ENCODE data around the gene PISD.
"Not testable (repeated sequence)": the region's sequence is repeated elsewhere in the genome, so short reads cannot be mapped to it uniquely, and the experiment has no call there.

The PISD gene

DNA sequence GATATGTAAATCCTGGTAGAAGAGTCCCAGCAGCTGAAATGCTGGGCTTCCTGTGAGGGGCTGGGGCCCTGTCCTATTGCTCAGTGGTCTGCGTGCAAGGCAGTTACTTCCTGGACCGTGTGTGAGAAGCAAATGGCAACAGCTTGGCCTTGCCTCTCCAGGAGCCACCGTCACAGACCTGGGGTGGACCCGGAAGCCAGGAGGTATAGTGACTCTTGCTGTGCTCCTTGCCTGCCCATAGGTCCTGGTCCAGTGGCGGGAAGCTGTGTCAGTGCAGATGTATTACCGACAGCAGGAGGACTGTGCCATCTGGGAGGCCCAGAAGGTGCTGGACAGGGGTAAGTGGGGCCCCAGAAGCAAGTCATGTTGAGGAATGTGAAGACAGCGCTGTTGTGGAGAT lies 54.3 kb downstream of the PISD start:
- no peak for DNase-seq (ENCODE audit: low read depth in 2 of 2)

DNA sequence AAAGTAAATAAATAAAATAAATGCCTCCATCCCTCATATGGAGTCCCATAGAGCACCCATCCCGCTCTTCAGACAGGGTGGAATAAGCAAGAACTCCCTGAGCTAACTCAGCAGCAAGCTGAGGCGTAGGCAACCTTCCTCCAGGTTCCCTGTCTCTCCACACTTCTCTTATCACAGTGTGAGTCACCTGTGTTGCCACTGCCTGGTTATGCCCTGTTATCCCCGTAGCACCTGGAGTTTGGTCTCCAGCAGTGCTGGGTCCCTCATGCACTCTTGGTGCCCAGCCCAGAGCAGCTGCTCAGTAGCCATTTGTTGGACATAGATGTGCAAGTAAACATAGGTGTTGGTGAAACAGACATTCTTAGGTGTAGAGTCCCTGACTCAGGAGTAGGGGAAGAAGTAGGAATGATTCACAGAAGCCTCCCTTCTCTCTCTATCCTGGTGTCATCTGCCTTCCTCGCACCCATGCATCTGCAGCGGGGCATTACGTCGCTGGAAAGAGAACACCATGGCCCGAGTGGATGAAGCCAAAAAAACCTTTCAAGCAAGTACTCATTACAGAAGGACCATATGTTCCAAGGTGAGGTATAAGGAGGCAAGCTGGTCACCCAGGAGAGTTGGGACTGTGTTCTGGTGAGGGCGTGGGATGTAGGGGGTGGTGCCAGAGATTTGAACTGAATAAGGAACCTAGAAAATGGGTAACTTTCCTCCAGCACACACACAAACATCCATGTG lies 56.0 kb downstream of the PISD start:
- no peak for DNase-seq (ENCODE audit: low read depth in 2 of 2)

DNA sequence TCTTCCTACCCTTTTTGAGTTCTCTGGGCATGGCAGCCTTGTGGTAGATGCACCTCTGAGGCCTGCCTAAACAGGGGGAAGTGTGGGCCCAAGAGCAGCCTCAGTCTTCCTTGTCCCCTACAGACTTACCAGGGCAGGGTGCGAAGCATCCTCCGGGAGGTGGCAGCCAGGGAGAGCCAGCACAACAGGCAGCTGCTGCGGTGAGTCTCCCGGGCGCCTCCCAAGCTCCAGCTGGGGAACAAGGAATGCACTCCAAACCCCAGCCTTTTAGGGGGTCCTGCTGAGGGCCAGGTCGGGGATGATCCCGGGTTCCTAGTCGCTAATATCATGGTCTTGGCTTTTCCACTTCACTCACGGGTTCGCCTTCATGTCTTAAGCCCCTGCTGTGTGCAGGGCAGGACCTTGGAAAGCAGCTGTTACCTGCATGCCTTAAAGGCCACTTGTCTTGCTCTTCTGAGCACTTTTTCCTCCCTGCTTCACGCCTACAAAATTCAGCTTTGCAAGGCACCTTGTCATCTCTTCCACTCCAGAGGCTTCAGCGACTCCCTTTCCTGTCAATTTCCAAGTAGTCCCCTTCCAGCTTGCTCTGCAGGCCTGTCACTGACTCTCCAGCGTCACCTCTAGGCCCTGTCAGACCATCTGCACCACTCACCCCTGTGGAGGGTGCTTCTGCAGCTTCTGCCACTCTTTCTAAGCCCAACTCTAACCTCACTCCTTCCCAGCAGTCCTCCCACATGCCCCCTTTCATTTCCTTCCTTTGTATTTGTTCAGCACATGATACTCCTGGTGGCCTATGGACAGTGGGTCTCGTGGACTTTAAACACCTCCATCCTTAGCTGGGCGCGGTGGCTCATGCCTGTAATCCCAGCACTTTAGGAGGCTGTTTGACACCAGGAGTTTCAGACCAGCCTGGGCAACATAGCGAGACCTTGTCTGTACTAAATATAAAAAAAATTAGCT lies 57.0 kb downstream of the PISD start:
- no peak for DNase-seq (ENCODE audit: low read depth in 2 of 2)

DNA sequence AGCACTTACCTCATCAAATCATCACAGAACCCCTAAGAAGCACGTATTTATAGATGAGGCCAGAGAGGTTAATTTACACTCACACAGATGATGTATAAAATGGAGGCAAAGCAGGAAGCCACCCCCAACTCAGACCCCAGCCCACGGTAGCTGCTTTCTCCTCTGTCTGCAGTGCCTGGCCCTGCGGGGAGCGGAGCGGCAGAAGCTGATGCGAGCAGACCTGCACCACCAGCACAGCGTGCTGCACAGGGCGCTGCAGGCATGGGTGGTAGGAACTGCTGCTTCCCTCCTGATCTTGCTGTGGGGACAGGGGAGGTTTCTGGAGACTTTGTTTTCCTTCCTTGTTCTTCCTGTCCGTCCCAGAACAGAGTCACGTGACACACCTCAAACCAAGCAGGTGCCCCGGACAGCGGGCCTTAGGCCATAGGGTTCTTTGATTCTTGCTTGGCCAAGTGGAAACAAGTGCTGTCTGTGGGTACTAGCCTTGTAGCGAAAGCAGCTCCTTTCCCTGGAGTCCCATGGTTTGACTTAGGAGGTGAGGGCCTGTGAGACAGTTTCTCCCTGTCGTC lies 57.8 kb downstream of the PISD start:
- DNase-seq (ENCODE audit: low read depth in 2 of 2) = no peak

DNA sequence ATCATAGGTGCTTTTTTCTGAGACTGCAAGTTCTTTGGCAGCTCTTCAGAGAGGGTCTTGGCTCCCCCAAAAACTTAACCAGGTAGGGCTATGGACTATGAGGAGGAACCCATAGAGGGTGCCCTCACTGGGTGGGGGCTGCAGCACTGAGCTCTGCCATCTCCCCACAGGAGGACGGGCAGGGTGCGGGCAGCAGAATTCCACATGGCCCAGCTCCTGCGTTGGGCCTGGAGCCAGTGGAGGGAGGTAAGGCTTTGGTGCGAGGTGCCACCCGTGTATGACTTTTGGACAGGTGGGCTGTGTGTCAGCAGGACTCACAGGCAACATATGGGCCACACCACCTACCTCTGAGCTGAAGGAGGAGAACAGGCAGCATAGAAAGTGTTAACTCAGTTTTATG lies 58.4 kb downstream of the PISD start:
- DNase-seq (ENCODE audit: low read depth in 2 of 2) = no peak

DNA sequence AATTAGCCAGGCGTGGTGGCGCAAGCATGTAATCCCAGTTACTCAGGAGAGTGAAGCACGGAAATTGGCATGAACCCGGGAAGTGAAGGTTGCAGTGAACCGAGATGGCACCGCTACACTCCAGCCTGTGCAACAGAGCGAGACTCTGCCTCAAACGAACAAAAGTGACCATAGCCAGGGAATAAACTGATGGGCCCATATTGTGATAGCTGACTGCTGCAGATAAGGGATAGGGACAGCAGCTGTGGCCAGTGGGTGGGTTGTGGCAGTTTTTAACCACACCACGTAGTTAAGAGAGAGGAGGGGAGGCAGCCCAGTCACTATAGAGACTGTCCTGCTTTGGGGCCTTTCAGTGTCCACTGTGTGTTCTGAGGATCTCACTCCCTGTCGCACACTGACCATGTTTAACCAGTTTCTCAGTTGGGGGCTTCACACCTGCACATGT lies 58.9 kb downstream of the PISD start:
- DNase-seq (ENCODE audit: low read depth in 2 of 2) = no peak

DNA sequence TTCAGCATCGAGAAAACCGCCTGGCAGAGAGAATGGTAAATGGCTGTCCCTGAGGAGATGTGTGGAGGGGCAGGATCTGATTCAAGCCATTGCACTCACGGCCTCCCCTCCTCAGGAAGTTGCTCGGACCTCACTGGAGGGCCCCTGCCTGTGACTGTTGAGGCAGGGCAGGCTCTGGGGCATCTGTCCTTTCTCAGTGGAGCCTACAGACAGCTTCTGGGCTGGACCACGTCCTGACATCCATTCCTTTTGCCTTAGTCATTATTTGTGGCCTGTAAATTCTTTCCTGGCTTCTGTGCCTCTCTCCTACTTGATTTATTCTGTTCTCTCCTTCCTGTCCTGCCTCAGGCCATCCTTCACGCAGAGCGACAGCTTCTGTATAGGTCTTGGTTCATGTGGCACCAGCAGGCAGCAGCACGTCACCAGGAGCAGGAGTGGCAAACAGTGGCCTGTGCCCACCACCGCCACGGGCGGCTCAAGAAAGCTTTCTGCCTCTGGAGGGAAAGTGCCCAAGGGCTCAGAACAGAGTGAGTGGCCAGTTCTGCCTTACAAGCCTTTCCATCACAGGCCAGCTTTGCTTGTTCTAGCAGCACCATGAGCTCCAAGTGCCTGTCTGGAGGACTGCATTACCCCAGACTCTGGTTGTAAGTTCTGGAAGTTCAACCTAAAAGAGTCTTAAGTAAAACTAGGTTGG lies 59.6 kb downstream of the PISD start:
- DNase-seq (ENCODE audit: low read depth in 2 of 2) = no peak

DNA sequence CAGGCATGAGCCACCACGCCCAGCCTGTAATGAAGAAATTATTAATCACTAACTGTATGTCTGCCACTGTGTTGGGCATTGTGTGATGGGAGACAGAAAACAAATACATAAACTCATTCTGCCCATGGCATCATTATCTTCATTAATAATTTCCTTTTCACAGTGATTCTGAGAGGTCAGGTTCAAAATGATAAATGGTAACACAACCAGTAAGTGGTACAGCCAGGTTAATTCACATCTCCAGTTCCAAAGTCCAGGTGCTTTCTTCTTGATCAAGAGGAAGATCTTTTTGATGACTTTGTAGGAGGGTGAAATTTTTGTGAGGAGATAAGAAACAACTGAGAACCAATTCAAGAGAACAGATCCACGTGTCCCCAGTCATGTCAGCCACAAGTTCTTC lies 66.7 kb downstream of the PISD start:
- no peak for DNase-seq (ENCODE audit: low read depth in 2 of 2)

DNA sequence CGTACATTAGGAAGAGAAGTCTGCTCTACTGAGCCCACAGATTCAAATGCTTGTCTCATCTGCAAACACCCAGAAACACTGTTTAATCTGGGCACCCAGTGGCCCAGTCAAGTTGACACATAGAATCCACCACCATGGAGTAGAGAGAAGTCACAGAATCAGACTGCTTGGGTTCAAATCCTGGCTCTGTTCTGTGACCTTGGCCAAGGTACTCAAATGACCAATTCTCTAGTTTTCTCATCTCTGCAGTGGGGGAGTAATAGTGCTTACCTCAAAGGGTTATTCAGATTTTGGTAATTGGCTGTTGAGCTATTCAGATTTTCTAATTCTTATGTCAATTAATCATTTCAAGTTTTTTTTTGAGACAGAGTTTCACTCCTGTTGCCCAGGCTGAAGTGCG lies 71.9 kb downstream of the PISD start:
- not testable (repeated sequence) for DNase-seq (ENCODE audit: low read depth in 2 of 2)

DNA sequence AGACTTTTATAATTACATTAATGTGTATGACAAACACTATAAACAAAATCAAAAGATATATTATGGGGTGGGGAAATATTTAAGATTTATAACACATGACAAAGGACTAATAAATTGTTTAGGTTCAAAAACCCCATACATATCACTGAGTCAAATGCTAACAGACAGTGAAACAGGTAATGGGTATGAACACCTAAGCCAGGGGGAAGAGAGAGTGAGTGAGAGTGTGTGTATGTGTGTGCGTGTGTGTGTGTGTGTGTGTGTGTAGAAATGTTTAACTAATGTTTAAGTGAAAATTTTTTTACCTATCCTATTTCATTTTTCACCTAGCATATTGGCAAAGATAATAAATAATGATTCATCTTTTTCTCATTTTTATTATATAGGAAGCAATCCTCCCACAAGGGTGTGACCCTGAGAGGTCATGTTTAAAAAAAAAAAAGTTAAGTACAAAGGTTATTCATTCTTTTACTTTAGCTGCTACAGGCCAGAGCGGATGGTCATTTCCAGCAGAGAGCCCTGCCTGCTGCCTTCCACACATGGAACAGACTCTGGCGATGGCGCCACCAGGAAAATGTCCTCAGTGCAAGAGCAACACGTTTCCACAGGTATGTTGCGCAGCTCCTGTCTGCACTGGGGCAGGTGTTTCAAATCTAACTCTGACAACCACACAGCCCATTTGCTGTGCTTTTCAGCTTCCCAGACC lies 72.9 kb downstream of the PISD start:
- DNase-seq (ENCODE audit: low read depth in 2 of 2) = no peak

DNA sequence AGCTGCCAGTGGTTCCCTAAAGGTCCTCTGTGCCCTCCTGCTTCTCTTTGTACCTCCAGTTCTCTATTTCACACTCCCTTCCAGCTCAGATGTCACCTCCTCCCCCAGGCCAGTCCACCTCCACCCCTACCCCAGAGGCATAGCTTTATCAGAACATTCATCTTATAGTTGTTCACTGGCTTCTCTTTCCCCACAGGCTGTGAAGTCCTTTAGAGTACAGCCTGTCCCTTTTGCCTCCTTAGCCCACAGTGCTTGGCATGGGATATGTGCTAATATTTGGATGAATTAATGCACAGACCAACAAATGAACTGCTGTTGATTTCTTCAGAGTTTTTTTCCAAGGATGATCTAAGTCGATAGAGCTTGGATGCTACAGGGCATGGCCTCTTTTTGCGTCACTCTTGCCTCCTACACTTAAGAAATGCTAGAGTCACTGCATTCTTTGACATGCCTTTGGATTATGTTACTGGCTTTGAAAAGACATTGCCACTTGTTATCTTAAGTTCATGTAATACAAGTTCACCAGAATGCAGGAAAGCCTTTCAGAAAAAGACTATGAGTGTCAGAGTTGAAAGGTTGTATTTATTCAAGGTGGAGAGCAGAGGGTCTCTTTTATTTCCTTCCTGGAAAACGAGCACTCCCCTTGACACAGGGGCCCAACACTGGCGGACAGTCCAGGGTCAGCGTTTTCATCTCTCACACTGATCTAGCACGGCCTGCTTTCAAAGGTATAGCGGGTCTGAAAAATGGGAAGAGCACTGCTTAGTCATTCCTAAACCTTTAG lies 75.7 kb downstream of the PISD start:
- no peak for DNase-seq (ENCODE audit: low read depth in 2 of 2)

DNA sequence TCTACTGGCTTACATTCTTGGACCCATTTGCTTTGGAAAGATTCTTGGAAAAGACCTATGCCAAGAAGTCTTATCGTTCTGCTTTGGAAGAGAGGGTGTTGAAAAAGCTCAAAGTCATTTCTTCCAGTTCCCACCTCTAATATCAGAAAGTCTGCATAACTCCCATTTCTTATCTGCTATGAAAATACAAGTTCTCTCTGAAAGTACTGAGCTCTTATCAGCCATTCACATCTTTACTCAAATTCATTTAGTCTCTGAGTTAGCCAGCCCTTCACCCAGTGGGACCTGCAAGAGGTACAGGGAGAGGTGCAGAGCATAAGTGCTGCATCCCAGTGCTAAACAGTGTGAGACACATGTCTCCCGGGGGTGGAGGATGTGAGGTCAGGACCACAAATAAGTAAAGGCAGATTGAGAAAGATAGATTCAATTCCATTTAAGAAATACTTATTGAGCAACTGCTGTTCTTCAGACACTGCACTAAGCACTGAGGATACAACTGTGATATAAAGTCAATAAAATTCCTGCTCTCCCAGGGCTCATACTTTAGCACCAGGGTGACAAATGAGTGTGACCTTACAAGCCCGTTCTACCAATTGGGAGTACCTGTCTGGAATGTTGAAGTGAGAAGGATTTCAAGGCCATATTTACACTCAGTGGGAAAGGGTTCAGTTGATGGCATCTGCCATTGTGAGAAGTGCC lies 76.7 kb downstream of the PISD start:
- DNase-seq (ENCODE audit: low read depth in 2 of 2) = peak in 1 of 2 donors; percentile 16

DNA sequence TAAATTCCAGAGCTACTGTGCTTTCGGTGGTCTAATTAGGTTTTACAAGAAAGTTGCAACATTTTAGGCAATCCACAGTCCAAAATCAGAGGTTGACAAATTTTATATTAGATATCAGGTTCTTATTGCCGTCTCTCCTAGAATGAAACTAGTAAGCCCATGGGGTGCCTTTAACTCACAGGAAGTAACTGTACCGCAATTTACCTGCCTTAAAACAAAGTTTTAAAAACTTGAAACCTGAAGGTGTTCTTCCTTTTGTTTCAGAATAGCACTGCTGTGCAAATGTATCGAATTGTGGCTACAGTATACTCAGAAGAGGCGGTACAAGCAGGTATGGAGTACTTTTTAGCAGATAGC lies 77.2 kb downstream of the PISD start:
- no peak for DNase-seq (ENCODE audit: low read depth in 2 of 2)

DNA sequence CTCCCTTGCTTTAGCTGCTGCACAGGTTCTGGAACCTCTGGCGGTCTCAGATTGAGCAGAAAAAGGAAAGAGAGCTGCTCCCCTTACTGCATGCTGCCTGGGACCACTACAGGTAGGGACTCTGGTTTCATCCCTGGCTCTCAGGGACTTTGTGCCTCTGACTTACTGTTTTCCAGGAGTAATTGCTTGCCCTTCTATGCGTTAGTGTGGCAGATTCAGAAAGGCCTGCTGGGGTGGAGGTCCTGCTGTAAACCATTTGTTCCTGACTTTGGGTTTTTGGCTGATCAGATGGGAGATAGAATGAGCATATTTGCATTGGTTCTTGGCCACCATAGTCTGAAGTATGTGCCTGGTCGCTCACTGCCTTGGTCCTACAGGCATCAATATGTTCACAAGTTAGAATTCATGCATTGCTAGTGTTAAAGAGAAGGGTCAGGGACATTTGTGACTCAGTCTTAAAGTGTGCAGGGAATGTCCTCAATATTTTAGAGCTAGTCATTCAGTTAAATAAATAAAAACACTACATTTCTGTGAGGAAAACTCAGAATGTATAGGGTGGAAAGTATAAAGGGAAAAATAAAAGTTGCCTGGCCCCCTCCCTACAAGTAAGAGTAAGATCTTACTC lies 78.0 kb downstream of the PISD start:
- no peak for DNase-seq (ENCODE audit: low read depth in 2 of 2)

DNA sequence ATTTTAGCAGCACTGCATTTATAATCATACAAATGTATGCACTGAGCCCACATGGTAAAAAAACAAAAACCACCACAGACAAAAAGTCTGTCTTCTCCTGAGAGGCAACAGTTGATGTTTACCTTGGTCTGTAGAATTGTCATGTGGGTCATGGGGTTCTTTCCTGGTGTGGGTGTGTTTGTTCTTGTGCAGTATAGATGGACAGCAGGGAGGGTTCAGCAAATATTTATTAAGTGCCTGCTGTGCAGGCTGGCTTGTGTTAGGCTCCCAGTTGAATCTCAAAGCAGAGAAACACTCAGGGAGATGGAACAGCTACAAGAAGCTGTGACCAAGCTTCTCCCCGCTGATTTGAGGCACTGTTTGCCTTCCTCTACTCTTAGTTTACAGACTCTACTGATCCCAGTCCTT lies 82.2 kb downstream of the PISD start:
- no peak for DNase-seq (ENCODE audit: low read depth in 2 of 2)

DNA sequence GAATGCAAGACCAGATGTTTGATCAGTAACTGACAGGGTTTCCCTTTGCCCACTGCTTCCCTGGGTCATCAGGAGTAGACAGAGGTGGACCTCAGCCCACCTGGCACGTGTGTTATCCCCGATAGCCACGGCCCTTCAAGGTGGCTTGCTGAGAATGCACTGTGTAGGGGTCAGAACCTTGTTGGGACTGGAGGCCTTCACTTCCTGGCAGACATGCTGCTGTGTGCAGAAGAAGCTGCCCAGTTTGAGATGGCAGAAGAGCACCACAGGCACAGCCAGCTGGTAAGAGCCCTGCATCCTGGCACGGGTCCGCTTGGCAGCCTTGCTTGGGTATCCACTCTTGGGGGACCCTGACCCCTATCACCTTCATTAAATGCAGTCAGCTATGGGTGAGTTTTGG lies 83.8 kb downstream of the PISD start:
- no peak for DNase-seq (ENCODE audit: low read depth in 2 of 2)

DNA sequence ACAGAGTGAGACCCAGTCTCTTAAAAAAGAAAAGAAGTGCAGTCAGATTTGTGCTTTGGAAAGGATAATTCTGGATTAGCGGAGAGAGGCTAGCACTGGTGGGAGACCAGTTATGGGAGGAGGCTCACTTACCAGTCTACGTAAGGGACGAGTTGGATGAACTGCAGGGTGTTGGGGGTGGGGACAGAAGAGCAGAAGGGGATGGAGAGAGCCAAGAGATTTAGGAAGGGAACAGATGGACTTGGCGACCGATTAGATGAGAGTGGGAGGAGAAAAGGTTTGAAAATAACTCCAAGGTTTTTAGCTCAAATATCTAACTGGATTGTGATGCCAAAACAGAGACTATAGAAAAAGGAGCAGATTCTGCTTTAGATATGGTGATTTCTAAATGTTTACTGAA lies 84.3 kb downstream of the PISD start:
- no peak for DNase-seq (ENCODE audit: low read depth in 2 of 2)

DNA sequence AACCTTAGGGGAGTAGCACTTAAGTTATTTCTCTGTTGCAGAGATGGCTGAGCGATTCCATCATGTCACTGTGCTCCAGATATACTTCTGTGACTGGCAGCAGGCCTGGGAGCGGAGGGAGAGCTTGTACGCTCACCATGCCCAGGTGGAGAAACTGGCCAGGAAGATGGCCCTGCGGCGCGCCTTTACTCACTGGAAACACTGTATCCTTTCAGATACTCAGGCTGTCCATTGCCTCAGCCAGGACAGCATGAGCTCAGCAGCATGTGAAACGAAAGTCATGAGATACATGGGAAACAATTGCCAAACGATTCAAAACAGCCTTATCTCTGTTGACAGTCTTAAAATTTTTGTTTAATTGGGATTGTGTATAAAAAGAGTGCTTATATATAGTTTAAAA lies 86.8 kb downstream of the PISD start:
- no peak for DNase-seq (ENCODE audit: low read depth in 2 of 2)

DNA sequence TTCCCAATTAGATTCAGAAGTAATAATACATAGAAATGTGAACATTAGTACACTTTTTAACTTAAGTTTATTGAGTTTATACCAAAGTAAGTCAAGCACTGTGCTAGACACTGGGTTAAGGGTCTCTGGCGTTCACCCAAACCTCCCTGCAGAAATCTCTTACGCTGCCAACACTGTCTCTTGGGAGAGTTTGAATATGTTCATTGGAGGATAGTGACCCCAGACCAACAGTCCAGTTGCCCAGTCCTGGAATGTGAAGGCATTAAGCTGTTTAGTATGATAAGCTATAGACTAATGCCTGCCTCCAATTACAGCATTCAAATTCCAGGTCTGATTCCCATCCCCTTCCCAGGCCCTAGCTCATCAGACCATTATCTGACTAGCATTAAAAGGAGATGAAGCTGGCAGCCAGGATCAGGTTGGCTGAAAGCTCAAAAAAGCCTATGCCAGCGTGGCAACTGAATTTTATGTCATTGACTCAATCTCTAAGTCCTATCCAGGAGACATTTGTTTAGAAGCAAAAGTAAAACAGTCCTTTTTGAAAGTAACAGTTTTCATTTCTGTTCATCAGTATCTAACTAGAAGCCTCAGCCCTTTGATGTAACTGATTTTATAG lies 87.9 kb downstream of the PISD start:
- DNase-seq (ENCODE audit: low read depth in 2 of 2) = no peak
